Liver (tissue), 9 donors: ENCODE results near the gene B9D1. TPM values are rescaled to one million over a fixed set of nuclear protein-coding genes. Genes with fewer than 3 reads are reported as not detected.

Experiments used
- DNase-seq: peaks from one replicate; pipeline ENCODE4 v3.0.0-alpha.2; 2017; ENCODE audit warnings: low spot score
- H3K27ac ChIP-seq, 2 donors: one replicate each; pipeline ENCODE4 v1.7.0; 2013; ENCODE audit warnings: inconsistent platforms in 2 of 2, low read length in 2 of 2, control low read depth in 1 of 2, low read depth in 1 of 2, mild to moderate bottlenecking in 1 of 2
- H3K27me3 ChIP-seq, 4 donors: one replicate each; pipeline versions ENCODE4 v1.6.1 to v1.7.0; 2013; ENCODE audit warnings: low read length in 3 of 4, inconsistent platforms in 1 of 4, mild to moderate bottlenecking in 1 of 4, moderate library complexity in 1 of 4; ENCODE audit not compliant: control insufficient read depth in 4 of 4, insufficient read depth in 4 of 4
- H3K36me3 ChIP-seq, 4 donors: one replicate each; pipeline versions ENCODE4 v1.6.1 to v1.7.0; 2013; ENCODE audit warnings: low read length in 3 of 4, mild to moderate bottlenecking in 3 of 4, low read depth in 1 of 4, moderate library complexity in 1 of 4; ENCODE audit not compliant: control insufficient read depth in 4 of 4, insufficient read depth in 3 of 4
- H3K4me1 ChIP-seq, 4 donors: one replicate each; pipeline versions ENCODE4 v1.6.1 to v1.7.0; 2013; ENCODE audit warnings: low read length in 3 of 4, mild to moderate bottlenecking in 3 of 4, moderate library complexity in 1 of 4; ENCODE audit not compliant: control insufficient read depth in 4 of 4, insufficient read depth in 4 of 4
- H3K4me3 ChIP-seq, 3 donors: one replicate each; pipeline versions ENCODE4 v1.6.1 to v1.7.0; 2013; ENCODE audit warnings: low read length in 3 of 3, control low read depth in 1 of 3, low read depth in 1 of 3, mild to moderate bottlenecking in 1 of 3
- H3K9ac ChIP-seq, 2 donors: one replicate each; pipeline ENCODE4 v1.7.0; 2013; ENCODE audit warnings: low read length in 2 of 2, mild to moderate bottlenecking in 2 of 2, moderate library complexity in 2 of 2, control low read depth in 1 of 2, low read depth in 1 of 2
- H3K9me3 ChIP-seq, 4 donors: one replicate each; pipeline versions ENCODE4 v1.6.1 to v1.7.0; 2013; ENCODE audit warnings: low read length in 3 of 4; ENCODE audit not compliant: control insufficient read depth in 4 of 4
- EGR1 ChIP-seq, 2 donors: IDR thresholded peaks; 2 replicates each; pipeline ENCODE4 v1.6.1; 2016 to 2018; ENCODE audit warnings: antibody characterized with exemption in 2 of 2, low read depth in 2 of 2
- FOXA1 ChIP-seq: IDR thresholded peaks from 2 replicates; pipeline ENCODE4 v1.6.1; 2016; ENCODE audit warnings: antibody characterized with exemption
- FOXA2 ChIP-seq: IDR thresholded peaks from 2 replicates; pipeline ENCODE4 v1.6.1; 2016; ENCODE audit warnings: antibody characterized with exemption
- GABPA ChIP-seq, 2 donors: IDR thresholded peaks in 1 of 2; conservative IDR thresholded peaks in 1 of 2; 2 replicates each; pipeline ENCODE4 v1.6.1; 2016; ENCODE audit warnings: antibody characterized with exemption in 2 of 2, mild to moderate bottlenecking in 1 of 2, moderate library complexity in 1 of 2
- HNF4A ChIP-seq, 2 donors: conservative IDR thresholded peaks; 2 replicates each; pipeline ENCODE4 v1.6.1; 2016; ENCODE audit warnings: antibody characterized with exemption in 2 of 2, mild to moderate bottlenecking in 2 of 2
- HNF4G ChIP-seq: IDR thresholded peaks from 2 replicates; pipeline ENCODE4 v1.6.1; 2016; ENCODE audit warnings: antibody characterized with exemption
- JUND ChIP-seq, 2 donors: IDR thresholded peaks; 2 replicates each; pipeline ENCODE4 v1.6.1; 2016; ENCODE audit warnings: antibody characterized with exemption in 2 of 2
- NR2F2 ChIP-seq: IDR thresholded peaks from 2 replicates; pipeline ENCODE4 v1.6.1; 2016; ENCODE audit warnings: antibody characterized with exemption
- RAD21 ChIP-seq, 2 donors: IDR thresholded peaks; 2 replicates each; pipeline ENCODE4 v1.6.1; 2016; ENCODE audit warnings: antibody characterized with exemption in 2 of 2, mild to moderate bottlenecking in 2 of 2
- RXRA ChIP-seq, 2 donors: IDR thresholded peaks; 2 replicates each; pipeline ENCODE4 v1.6.1; 2017 to 2018; ENCODE audit warnings: antibody characterized with exemption in 2 of 2, mild to moderate bottlenecking in 1 of 2
- SP1 ChIP-seq: IDR thresholded peaks from 2 replicates; pipeline ENCODE4 v1.6.1; 2018; ENCODE audit warnings: antibody characterized with exemption, mild to moderate bottlenecking
- TAF1 ChIP-seq: conservative IDR thresholded peaks from 2 replicates; pipeline ENCODE4 v1.6.1; 2016; ENCODE audit warnings: antibody characterized with exemption, mild to moderate bottlenecking
- YY1 ChIP-seq: IDR thresholded peaks from 2 replicates; pipeline ENCODE4 v1.6.1; 2016; ENCODE audit warnings: antibody characterized with exemption, mild to moderate bottlenecking
- WGBS: extraction: QIAGEN DNeasy Blood & Tissue Kit; methylation state at CpG from one replicate; pipeline ENCODE4 v1.1.7; 2013; 5-methylcytosine and 5-hydroxymethylcytosine counted together
- polyA plus RNA-seq, 2 donors: library from polyadenylated mRNA; stranded (reverse) in 1 of 2; unstranded in 1 of 2; fragments of 200-250 nt in 1 of 2; fragments of >200 nt in 1 of 2; fragmentation: Nextera tagmentation in 1 of 2; extraction: Ambion mirVana in 1 of 2; gene quantifications; one replicate each; pipeline versions ENCODE4 v1.2.1 to v1.2.3, GENCODE V29; 2013 to 2015
- total RNA-seq, 2 donors: library from RNA; depleted of rRNA; stranded (reverse); fragments of >200 nt; gene quantifications; one replicate each; pipeline ENCODE4 v1.2.3, GENCODE V29; 2014
- TF ChIP-seq, protein P1 (sequence below): fragments of 150-350 bp; IDR thresholded peaks from 2 replicates; pipeline ENCODE4 v1.5.1; 2017; ENCODE audit warnings: improper control_type of control experiment, low read depth, low read length; ENCODE audit not compliant: missing input control
- TF ChIP-seq, protein P2 (sequence below): IDR thresholded peaks from 2 replicates; pipeline ENCODE4 v1.6.1; 2016; ENCODE audit warnings: antibody characterized with exemption
- TF ChIP-seq, protein P3 (sequence below): IDR thresholded peaks from 2 replicates; pipeline ENCODE4 v1.6.1; 2016; ENCODE audit warnings: antibody characterized with exemption
- TF ChIP-seq, protein P4 (sequence below): IDR thresholded peaks from 2 replicates; pipeline ENCODE4 v1.6.1; 2016; ENCODE audit warnings: antibody characterized with exemption
- TF ChIP-seq, protein P5 (sequence below): IDR thresholded peaks from 2 replicates; pipeline ENCODE4 v1.6.1; 2016; ENCODE audit warnings: antibody characterized with exemption, mild to moderate bottlenecking
- donor health status: healthy.
- donor health status: healthy.
- donor health status: healthy.
- donor health status: healthy.
- donor health status: healthy.

B9D1 gene
- total and polyA plus RNA-seq, 4 donors, result 8.4 to 22.0 (median 10.8) TPM

DNA sequence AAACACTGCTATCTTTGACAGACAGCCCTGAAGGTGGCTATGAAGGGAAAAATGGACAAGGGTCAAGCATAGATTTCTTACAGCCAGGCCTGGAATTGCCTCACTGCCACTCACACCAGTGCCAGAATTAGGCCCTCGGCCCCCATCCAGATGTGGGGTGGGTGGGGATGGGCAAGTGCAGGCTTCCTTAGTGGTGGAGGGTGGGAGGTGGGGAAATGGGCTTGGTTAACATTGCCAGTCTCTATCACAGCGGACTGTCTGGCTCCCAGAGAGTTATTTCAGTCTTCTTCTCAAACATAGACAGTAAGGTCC is 24.9 kb downstream of the B9D1 start:
- Histone ChIP-seq H3K4me1 (peaks cover 8 to 60% (median 43%) of the 10 kb centered on the region in 4 donors), H3K9ac (peak overlapping the region in 1 of 2 donors; percentile 78), H3K9me3 (no peaks in the 10 kb centered on the region), H3K4me3 (peak overlapping the region in 2 of 3 donors; percentile 22 to 60), H3K27me3 (no peaks in the 10 kb centered on the region), H3K36me3 (no peaks in the 10 kb centered on the region), H3K27ac (peak overlapping the region; percentile 84 to 92)
- TF ChIP-seq JUND (IDR thresholded peaks at IDR 0.05), result no peak
- TF ChIP-seq EGR1 (IDR thresholded peaks at IDR 0.05; ENCODE audit: low read depth in 2 of 2), result no peak
- TF ChIP-seq SP1, result no peak
- no peak for TF ChIP-seq RAD21 (IDR thresholded peaks at IDR 0.05)
- TF ChIP-seq, protein P1, sequence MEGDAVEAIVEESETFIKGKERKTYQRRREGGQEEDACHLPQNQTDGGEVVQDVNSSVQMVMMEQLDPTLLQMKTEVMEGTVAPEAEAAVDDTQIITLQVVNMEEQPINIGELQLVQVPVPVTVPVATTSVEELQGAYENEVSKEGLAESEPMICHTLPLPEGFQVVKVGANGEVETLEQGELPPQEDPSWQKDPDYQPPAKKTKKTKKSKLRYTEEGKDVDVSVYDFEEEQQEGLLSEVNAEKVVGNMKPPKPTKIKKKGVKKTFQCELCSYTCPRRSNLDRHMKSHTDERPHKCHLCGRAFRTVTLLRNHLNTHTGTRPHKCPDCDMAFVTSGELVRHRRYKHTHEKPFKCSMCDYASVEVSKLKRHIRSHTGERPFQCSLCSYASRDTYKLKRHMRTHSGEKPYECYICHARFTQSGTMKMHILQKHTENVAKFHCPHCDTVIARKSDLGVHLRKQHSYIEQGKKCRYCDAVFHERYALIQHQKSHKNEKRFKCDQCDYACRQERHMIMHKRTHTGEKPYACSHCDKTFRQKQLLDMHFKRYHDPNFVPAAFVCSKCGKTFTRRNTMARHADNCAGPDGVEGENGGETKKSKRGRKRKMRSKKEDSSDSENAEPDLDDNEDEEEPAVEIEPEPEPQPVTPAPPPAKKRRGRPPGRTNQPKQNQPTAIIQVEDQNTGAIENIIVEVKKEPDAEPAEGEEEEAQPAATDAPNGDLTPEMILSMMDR, result no peak
- no peak for DNase-seq
- 28% methylated on average over 2 of the region's 2 CpGs for WGBS

DNA sequence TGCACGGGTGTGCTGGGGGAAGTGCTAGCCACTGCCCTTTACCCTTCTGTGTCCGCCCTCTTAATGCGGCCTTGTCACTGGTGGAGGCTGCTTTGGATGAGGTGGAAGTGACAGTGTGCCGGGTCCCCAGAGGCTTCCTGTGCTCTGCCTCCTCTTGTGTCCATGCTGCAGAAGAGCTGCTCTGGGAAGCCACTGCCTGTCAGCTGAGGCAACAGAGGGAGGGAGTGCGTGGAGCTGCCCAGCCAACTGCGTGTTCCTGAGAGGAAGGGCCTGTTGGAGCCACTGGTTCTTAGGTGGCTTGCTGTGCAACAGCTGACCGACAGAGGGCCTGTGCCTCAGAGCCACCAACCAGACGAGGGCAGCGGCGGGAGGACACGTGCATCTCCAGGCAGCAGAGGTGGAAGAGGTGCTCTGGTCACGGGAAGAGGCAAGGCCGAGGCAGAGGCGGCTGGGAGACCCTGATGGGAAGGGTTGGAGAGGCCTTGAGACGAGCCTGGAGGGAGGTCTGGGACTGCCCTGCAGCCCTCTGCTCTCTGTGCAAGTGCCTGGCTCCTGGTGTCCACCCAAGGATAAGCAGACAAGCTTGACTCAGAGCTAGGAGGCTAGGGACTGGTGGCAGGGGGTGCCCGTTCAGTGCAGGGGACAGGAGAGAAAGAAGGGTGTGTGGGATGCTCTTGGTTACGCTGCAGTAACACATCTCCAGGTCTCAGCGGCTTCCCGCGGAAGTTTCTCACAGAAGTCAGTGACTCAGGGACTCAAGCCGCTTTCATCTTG is 25.4 kb downstream of the B9D1 start:
- 32% methylated on average over 21 of the region's 21 CpGs for WGBS
- Histone ChIP-seq H3K27me3 (no peaks in the 10 kb centered on the region), H3K9ac (peak overlapping the region; percentile 28 to 78)

More for the DNA sequence above, 25.4 kb downstream of the B9D1 start:
- Histone ChIP-seq H3K36me3 (no peaks in the 10 kb centered on the region), H3K4me1 (peaks cover 6 to 54% (median 43%) of the 10 kb centered on the region in 4 donors), H3K27ac (peak overlapping the region; percentile 84 to 92), H3K9me3 (no peaks in the 10 kb centered on the region), H3K4me3 (peak overlapping the region in 2 of 3 donors; percentile 22 to 60)
- DNase-seq, result no peak
- no peak for TF ChIP-seq JUND (IDR thresholded peaks at IDR 0.05)
- peak; percentile 71 for TF ChIP-seq TAF1
- TF ChIP-seq FOXA1, result peak; percentile 29
- no peak for TF ChIP-seq GABPA (IDR thresholded peaks at IDR 0.05 in 1 of 2, conservative IDR thresholded peaks at IDR 0.05 in 1 of 2)
- no peak for TF ChIP-seq EGR1 (IDR thresholded peaks at IDR 0.05; ENCODE audit: low read depth in 2 of 2)
- peak; percentile 58 for TF ChIP-seq NR2F2
- TF ChIP-seq HNF4A (conservative IDR thresholded peaks at IDR 0.05), result peak; percentile 69 to 70
- TF ChIP-seq, protein P2, sequence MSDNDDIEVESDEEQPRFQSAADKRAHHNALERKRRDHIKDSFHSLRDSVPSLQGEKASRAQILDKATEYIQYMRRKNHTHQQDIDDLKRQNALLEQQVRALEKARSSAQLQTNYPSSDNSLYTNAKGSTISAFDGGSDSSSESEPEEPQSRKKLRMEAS, result no peak
- TF ChIP-seq, protein P3, sequence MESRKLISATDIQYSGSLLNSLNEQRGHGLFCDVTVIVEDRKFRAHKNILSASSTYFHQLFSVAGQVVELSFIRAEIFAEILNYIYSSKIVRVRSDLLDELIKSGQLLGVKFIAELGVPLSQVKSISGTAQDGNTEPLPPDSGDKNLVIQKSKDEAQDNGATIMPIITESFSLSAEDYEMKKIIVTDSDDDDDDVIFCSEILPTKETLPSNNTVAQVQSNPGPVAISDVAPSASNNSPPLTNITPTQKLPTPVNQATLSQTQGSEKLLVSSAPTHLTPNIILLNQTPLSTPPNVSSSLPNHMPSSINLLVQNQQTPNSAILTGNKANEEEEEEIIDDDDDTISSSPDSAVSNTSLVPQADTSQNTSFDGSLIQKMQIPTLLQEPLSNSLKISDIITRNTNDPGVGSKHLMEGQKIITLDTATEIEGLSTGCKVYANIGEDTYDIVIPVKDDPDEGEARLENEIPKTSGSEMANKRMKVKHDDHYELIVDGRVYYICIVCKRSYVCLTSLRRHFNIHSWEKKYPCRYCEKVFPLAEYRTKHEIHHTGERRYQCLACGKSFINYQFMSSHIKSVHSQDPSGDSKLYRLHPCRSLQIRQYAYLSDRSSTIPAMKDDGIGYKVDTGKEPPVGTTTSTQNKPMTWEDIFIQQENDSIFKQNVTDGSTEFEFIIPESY, result no peak
- TF ChIP-seq, protein P1, result peak; percentile 43
- no peak for TF ChIP-seq FOXA2
- no peak for TF ChIP-seq HNF4G
- peak; percentile 64 for TF ChIP-seq YY1
- TF ChIP-seq, protein P4, sequence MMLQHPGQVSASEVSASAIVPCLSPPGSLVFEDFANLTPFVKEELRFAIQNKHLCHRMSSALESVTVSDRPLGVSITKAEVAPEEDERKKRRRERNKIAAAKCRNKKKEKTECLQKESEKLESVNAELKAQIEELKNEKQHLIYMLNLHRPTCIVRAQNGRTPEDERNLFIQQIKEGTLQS, result no peak
- TF ChIP-seq, protein P5, sequence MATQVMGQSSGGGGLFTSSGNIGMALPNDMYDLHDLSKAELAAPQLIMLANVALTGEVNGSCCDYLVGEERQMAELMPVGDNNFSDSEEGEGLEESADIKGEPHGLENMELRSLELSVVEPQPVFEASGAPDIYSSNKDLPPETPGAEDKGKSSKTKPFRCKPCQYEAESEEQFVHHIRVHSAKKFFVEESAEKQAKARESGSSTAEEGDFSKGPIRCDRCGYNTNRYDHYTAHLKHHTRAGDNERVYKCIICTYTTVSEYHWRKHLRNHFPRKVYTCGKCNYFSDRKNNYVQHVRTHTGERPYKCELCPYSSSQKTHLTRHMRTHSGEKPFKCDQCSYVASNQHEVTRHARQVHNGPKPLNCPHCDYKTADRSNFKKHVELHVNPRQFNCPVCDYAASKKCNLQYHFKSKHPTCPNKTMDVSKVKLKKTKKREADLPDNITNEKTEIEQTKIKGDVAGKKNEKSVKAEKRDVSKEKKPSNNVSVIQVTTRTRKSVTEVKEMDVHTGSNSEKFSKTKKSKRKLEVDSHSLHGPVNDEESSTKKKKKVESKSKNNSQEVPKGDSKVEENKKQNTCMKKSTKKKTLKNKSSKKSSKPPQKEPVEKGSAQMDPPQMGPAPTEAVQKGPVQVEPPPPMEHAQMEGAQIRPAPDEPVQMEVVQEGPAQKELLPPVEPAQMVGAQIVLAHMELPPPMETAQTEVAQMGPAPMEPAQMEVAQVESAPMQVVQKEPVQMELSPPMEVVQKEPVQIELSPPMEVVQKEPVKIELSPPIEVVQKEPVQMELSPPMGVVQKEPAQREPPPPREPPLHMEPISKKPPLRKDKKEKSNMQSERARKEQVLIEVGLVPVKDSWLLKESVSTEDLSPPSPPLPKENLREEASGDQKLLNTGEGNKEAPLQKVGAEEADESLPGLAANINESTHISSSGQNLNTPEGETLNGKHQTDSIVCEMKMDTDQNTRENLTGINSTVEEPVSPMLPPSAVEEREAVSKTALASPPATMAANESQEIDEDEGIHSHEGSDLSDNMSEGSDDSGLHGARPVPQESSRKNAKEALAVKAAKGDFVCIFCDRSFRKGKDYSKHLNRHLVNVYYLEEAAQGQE, result peak; percentile 58
- peak; percentile 52 to 60 for TF ChIP-seq RXRA (IDR thresholded peaks at IDR 0.05)
- TF ChIP-seq SP1, result peak; percentile 82
- TF ChIP-seq RAD21 (IDR thresholded peaks at IDR 0.05), result peak in 1 of 2 donors; percentile 70
